Activated naive CD4-positive, alpha-beta T cell treated with anti-CD3 and anti-CD28 coated beads, Interleukin-2, amount 10 ng/mL, durations not matched to agents 7 days and 5 days (primary cell): ENCODE measurements around the gene NNMT.

Source experiments
- CTCF ChIA-PET: fragments of 350-600 bp; sonication (Branson Sonifier 250); formaldehyde crosslinking; loops from one replicate; lab custom pipeline; 2021; ENCODE audit warnings: antibody characterized with exemption; lab: Charles Lee
- DNase-seq: peaks from one replicate; pipeline ENCODE4 v3.0.0-alpha.2; 2020
- H3K27ac Mint-ChIP-seq: one replicate; pipeline ENCODE4 v1.8.0; 2021; ENCODE audit warnings: mild to moderate bottlenecking, moderate library complexity, mixed read lengths
- H3K27me3 Mint-ChIP-seq: one replicate; pipeline ENCODE4 v1.8.0; 2021; ENCODE audit warnings: mild to moderate bottlenecking, mixed read lengths
- H3K36me3 Mint-ChIP-seq: one replicate; pipeline ENCODE4 v1.8.0; 2021; ENCODE audit warnings: mixed read lengths
- H3K4me1 Mint-ChIP-seq: one replicate; pipeline ENCODE4 v1.8.0; 2021; ENCODE audit warnings: mixed read lengths
- H3K4me3 Mint-ChIP-seq: one replicate; pipeline ENCODE4 v1.8.0; 2021; ENCODE audit warnings: mild to moderate bottlenecking, moderate library complexity, mixed read lengths
- H3K9me3 Mint-ChIP-seq: one replicate; pipeline ENCODE4 v1.8.0; 2021; ENCODE audit warnings: mixed read lengths

Gene NNMT

GRCh38 chr11:114345575-114346222 is 49.5 kb downstream of the NNMT start:
- H3K9me3 Mint-ChIP-seq, result no peaks in the 10 kb centered on the region
- H3K4me1 Mint-ChIP-seq, result peaks cover 16% of the 10 kb centered on the region
- peaks cover 2% of the 10 kb centered on the region for H3K27me3 Mint-ChIP-seq
- CTCF ChIA-PET, result no interaction called here
- DNase-seq, result no peak
- no peaks in the 10 kb centered on the region for H3K36me3 Mint-ChIP-seq
- H3K4me3 Mint-ChIP-seq, result no peak overlapping the region
- H3K27ac Mint-ChIP-seq, result no peak overlapping the region

GRCh38 chr11:114346709-114347141 is 50.5 kb downstream of the NNMT start:
- Mint-ChIP-seq H3K27ac (no peak overlapping the region), H3K4me3 (no peak overlapping the region)

GRCh38 chr11:114348200-114349191 is 52.3 kb downstream of the NNMT start:
- Mint-ChIP-seq H3K36me3 (no peaks in the 10 kb centered on the region), H3K4me3 (no peak overlapping the region), H3K27me3 (peaks cover 4% of the 10 kb centered on the region), H3K27ac (no peak overlapping the region), H3K9me3 (no peaks in the 10 kb centered on the region), H3K4me1 (peaks cover 10% of the 10 kb centered on the region)
- peak; percentile 45 for DNase-seq
- CTCF ChIA-PET, result interaction anchor here (0.6 to 1.2 kb wide), 3 partner anchors 8 to 55 kb away, joined by 3 to 4 read pairs (median 3); no protein-coding TSS in a partner anchor

More at GRCh38 chr11:114346709-114347141, 50.5 kb downstream of the NNMT start:
- CTCF ChIA-PET, result interaction anchor here (1.0 kb wide), 1 partner anchor 20 kb away, joined by 3 read pairs; no protein-coding TSS in a partner anchor
- Mint-ChIP-seq H3K27me3 (peaks cover under 1% of the 10 kb centered on the region), H3K9me3 (no peaks in the 10 kb centered on the region), H3K36me3 (no peaks in the 10 kb centered on the region), H3K4me1 (peaks cover 10% of the 10 kb centered on the region)
- DNase-seq, result peak; percentile 27

- Mint-ChIP-seq H3K9me3 (no peaks in the 10 kb centered on the region), H3K36me3 (no peaks in the 10 kb centered on the region), H3K4me1 (peaks cover 10% of the 10 kb centered on the region), H3K27ac (no peak overlapping the region), H3K4me3 (no peak overlapping the region), H3K27me3 (peaks cover 4% of the 10 kb centered on the region)
- no peak for DNase-seq
- CTCF ChIA-PET, result no interaction called here
Observed at GRCh38 chr11:114350022-114350421, 53.8 kb downstream of the NNMT start.

GRCh38 chr11:114353443-114353842 is 57.2 kb downstream of the NNMT start:
- Mint-ChIP-seq H3K36me3 (no peaks in the 10 kb centered on the region), H3K4me1 (no peaks in the 10 kb centered on the region), H3K27me3 (peaks cover 4% of the 10 kb centered on the region), H3K4me3 (no peak overlapping the region), H3K9me3 (no peaks in the 10 kb centered on the region), H3K27ac (no peak overlapping the region)
- DNase-seq, result no peak
- CTCF ChIA-PET, result no interaction called here

- H3K4me1 Mint-ChIP-seq, result no peaks in the 10 kb centered on the region
- H3K27ac Mint-ChIP-seq, result no peak overlapping the region
- no peaks in the 10 kb centered on the region for H3K9me3 Mint-ChIP-seq
- no peak overlapping the region for H3K4me3 Mint-ChIP-seq
- no peak for DNase-seq
- CTCF ChIA-PET, result no interaction called here
- H3K36me3 Mint-ChIP-seq, result no peaks in the 10 kb centered on the region
- peaks cover 4% of the 10 kb centered on the region for H3K27me3 Mint-ChIP-seq
Observed at GRCh38 chr11:114354076-114354475, 57.9 kb downstream of the NNMT start.

GRCh38 chr11:114358716-114359115 is 62.5 kb downstream of the NNMT start:
- H3K36me3 Mint-ChIP-seq, result no peaks in the 10 kb centered on the region
- H3K9me3 Mint-ChIP-seq, result no peaks in the 10 kb centered on the region
- H3K4me1 Mint-ChIP-seq, result no peaks in the 10 kb centered on the region
- no peaks in the 10 kb centered on the region for H3K27me3 Mint-ChIP-seq
- CTCF ChIA-PET, result no interaction called here
- DNase-seq, result no peak
- H3K27ac Mint-ChIP-seq, result no peak overlapping the region
- H3K4me3 Mint-ChIP-seq, result no peak overlapping the region

GRCh38 chr11:114359342-114359741 is 63.1 kb downstream of the NNMT start:
- CTCF ChIA-PET, result no interaction called here

GRCh38 chr11:114362326-114362725 is 66.1 kb downstream of the NNMT start:
- H3K9me3 Mint-ChIP-seq, result no peaks in the 10 kb centered on the region
- CTCF ChIA-PET, result no interaction called here
- no peak overlapping the region for H3K27ac Mint-ChIP-seq
- no peak overlapping the region for H3K4me3 Mint-ChIP-seq
- no peaks in the 10 kb centered on the region for H3K4me1 Mint-ChIP-seq
- DNase-seq, result no peak
- no peaks in the 10 kb centered on the region for H3K36me3 Mint-ChIP-seq
- peaks cover 4% of the 10 kb centered on the region for H3K27me3 Mint-ChIP-seq

More at GRCh38 chr11:114359342-114359741, 63.1 kb downstream of the NNMT start:
- Mint-ChIP-seq H3K27ac (no peak overlapping the region), H3K4me3 (no peak overlapping the region), H3K4me1 (no peaks in the 10 kb centered on the region), H3K27me3 (no peaks in the 10 kb centered on the region), H3K9me3 (no peaks in the 10 kb centered on the region), H3K36me3 (no peaks in the 10 kb centered on the region)
- no peak for DNase-seq

- CTCF ChIA-PET, result no interaction called here
- H3K27me3 Mint-ChIP-seq, result peaks cover 4% of the 10 kb centered on the region
- H3K27ac Mint-ChIP-seq, result no peak overlapping the region
- no peaks in the 10 kb centered on the region for H3K4me1 Mint-ChIP-seq
- no peaks in the 10 kb centered on the region for H3K9me3 Mint-ChIP-seq
- DNase-seq, result no peak
- H3K4me3 Mint-ChIP-seq, result no peak overlapping the region
- no peaks in the 10 kb centered on the region for H3K36me3 Mint-ChIP-seq
Observed at GRCh38 chr11:114362958-114363357, 66.8 kb downstream of the NNMT start.
